KOPT-K1 (cell line): ENCODE measurements around the gene WAPL.
"Not testable (repeated sequence)": the region's sequence is repeated elsewhere in the genome, so short reads cannot be mapped to it uniquely, and the experiment has no call there.

ENCODE experiments used
- H3K27ac ChIP-seq: fragments of 200-600 bp; sonication (generic); 2 replicates; pipeline ENCODE4 v1.5.1; 2016; ENCODE audit warnings: antibody characterized with exemption, mild to moderate bottlenecking, low read depth, low read length; ENCODE audit not compliant: poor library complexity, severe bottlenecking
- H3K36me3 ChIP-seq: fragments of 200-600 bp; sonication (generic); 2 replicates; pipeline ENCODE4 v1.5.1; 2017; ENCODE audit warnings: antibody characterized with exemption, mild to moderate bottlenecking, low read length, moderate library complexity; ENCODE audit not compliant: insufficient read depth
- H3K9me3 ChIP-seq: fragments of 200-600 bp; sonication (generic); 2 replicates; pipeline ENCODE4 v1.5.1; 2017; ENCODE audit warnings: antibody characterized with exemption, low read length, mild to moderate bottlenecking; ENCODE audit not compliant: insufficient read depth, poor library complexity, severe bottlenecking

The WAPL gene

GRCh38 chr10:86536294-86536861 lies 14.8 kb upstream of the WAPL start:
- H3K36me3 ChIP-seq: no peaks in the 10 kb centered on the region
- no peak overlapping the region for H3K27ac ChIP-seq
- H3K9me3 ChIP-seq: no peaks in the 10 kb centered on the region

GRCh38 chr10:86535132-86535882 lies 13.7 kb upstream of the WAPL start:
- no peaks in the 10 kb centered on the region for H3K36me3 ChIP-seq
- no peaks in the 10 kb centered on the region for H3K9me3 ChIP-seq
- H3K27ac ChIP-seq: no peak overlapping the region

GRCh38 chr10:86533328-86533727 lies 11.7 kb upstream of the WAPL start:
- Histone ChIP-seq H3K9me3 (no peaks in the 10 kb centered on the region), H3K36me3 (no peaks in the 10 kb centered on the region), H3K27ac (no peak overlapping the region)

GRCh38 chr10:86528736-86529135 lies 7.1 kb upstream of the WAPL start:
- H3K36me3 ChIP-seq, H3K27ac ChIP-seq, H3K9me3 ChIP-seq: not testable (repeated sequence)

GRCh38 chr10:86526606-86527005 lies 5.0 kb upstream of the WAPL start:
- no peaks in the 10 kb centered on the region for H3K36me3 ChIP-seq
- H3K27ac ChIP-seq: no peak overlapping the region
- H3K9me3 ChIP-seq: no peaks in the 10 kb centered on the region

GRCh38 chr10:86525713-86526112 lies 4.1 kb upstream of the WAPL start:
- H3K27ac ChIP-seq, H3K9me3 ChIP-seq, H3K36me3 ChIP-seq: not testable (repeated sequence)

- Histone ChIP-seq H3K27ac (no peak overlapping the region), H3K36me3 (peaks cover 3% of the 10 kb centered on the region; the same call in 1 of the 2 replicates), H3K9me3 (no peaks in the 10 kb centered on the region)
These were observed 2.8 kb upstream of the WAPL start for GRCh38 chr10:86524225-86524962.

- Histone ChIP-seq H3K36me3 (peaks cover 6% of the 10 kb centered on the region; the same call in 1 of the 2 replicates), H3K9me3 (no peaks in the 10 kb centered on the region), H3K27ac (no peak overlapping the region)
These were observed 1.8 kb upstream of the WAPL start for GRCh38 chr10:86523348-86523747.

GRCh38 chr10:86522510-86522855 lies 891 bp upstream of the WAPL start:
- Histone ChIP-seq H3K36me3 (peaks cover 15% of the 10 kb centered on the region), H3K9me3 (no peaks in the 10 kb centered on the region), H3K27ac (peak overlapping the region; percentile 87)

GRCh38 chr10:86520871-86521677 lies 518 bp downstream of the WAPL start:
- peaks cover 29% of the 10 kb centered on the region for H3K36me3 ChIP-seq
- no peaks in the 10 kb centered on the region for H3K9me3 ChIP-seq
- peak overlapping the region; percentile 87 for H3K27ac ChIP-seq

GRCh38 chr10:86518781-86519180 lies 2.8 kb downstream of the WAPL start:
- H3K27ac ChIP-seq: no peak overlapping the region
- H3K9me3 ChIP-seq: no peaks in the 10 kb centered on the region
- H3K36me3 ChIP-seq: peaks cover 52% of the 10 kb centered on the region

GRCh38 chr10:86512137-86512536 lies 9.5 kb downstream of the WAPL start:
- H3K36me3 ChIP-seq: peaks cover 96% of the 10 kb centered on the region
- H3K27ac ChIP-seq: no peak overlapping the region
- H3K9me3 ChIP-seq: no peaks in the 10 kb centered on the region

GRCh38 chr10:86511027-86511865 lies 10.3 kb downstream of the WAPL start:
- no peak overlapping the region for H3K27ac ChIP-seq
- H3K9me3 ChIP-seq: no peaks in the 10 kb centered on the region
- peaks cover 92% of the 10 kb centered on the region for H3K36me3 ChIP-seq

- Histone ChIP-seq H3K36me3 (peaks cover 92% of the 10 kb centered on the region), H3K27ac (no peak overlapping the region), H3K9me3 (no peaks in the 10 kb centered on the region)
These were observed 12.4 kb downstream of the WAPL start for GRCh38 chr10:86509145-86509544.
